HepG2 (cell line): Measurements from ENCODE around the gene TGM2. TPM values are rescaled to one million over a fixed set of nuclear protein-coding genes. Genes with fewer than 3 reads are reported as not detected.

Experiments used
- ATAC-seq: fragments of 200-7000 bp; cut with Tn5 transposase; 3 replicates; pipeline ENCODE4 v1.9.1; 2020; ENCODE audit warnings: mild to moderate bottlenecking, moderate library complexity
- BruUV-seq: library from RNA; stranded (reverse); fragments of 400-500 nt; replicated peaks from 2 replicates; lab custom pipeline; 2021; lab: Mats Ljungman, UMichigan
- CTCF ChIA-PET: fragments of 300-600 bp; formaldehyde crosslinking; extraction: SDS; loops from one replicate; lab custom pipeline; 2021; ENCODE audit warnings: low total read pairs, inconsistent platforms, low intra/inter-chr PET ratio; lab: Yijun Ruan, JAX
- POLR2A ChIA-PET: fragments of 350-600 bp; sonication (Branson Sonifier 250); formaldehyde crosslinking; loops from one replicate; lab custom pipeline; 2020; ENCODE audit warnings: antibody characterized with exemption, inconsistent platforms; lab: Yijun Ruan, JAX
- DNase-seq: peaks from one replicate; pipeline ENCODE4 v3.0.0-alpha.2; 2015; ENCODE audit warnings: low spot score
- FAIRE-seq: peaks from 3 replicates; lab custom pipeline; 2011; peaks lifted over from hg19 to GRCh38; lab: Jason Lieb, UNC
- H2AFZ ChIP-seq: one replicate; pipeline ENCODE4 v1.6.1; 2011; ENCODE audit warnings: low read length, inconsistent platforms
- H3K27ac ChIP-seq: fragments of 300-600 bp; 3 replicates; pipeline ENCODE4 v1.8.0; 2011; ENCODE audit warnings: mixed run types, mild to moderate bottlenecking, mixed read lengths, low read length, inconsistent platforms; ENCODE audit not compliant: insufficient read depth; ENCODE audit errors: extremely low read length
- H3K27me3 ChIP-seq, 2 experiments: fragments of 200-600 bp in 1 of 2; 2 replicates in 1 of 2; 3 replicates in 1 of 2; pipeline versions ENCODE4 v1.6.0 to v1.8.0; 2011; ENCODE audit warnings: low read length in 2 of 2, mild to moderate bottlenecking in 2 of 2, moderate library complexity in 2 of 2, inconsistent platforms in 1 of 2; ENCODE audit not compliant: insufficient read depth in 2 of 2, control insufficient read depth in 1 of 2
- H3K36me3 ChIP-seq, 2 experiments: fragments of 200-600 bp in 1 of 2; replicated peaks in 1 of 2; 2 replicates in 1 of 2; 3 replicates in 1 of 2; pipeline versions ENCODE4 v1.5.1 to v1.8.0; 2011; ENCODE audit warnings: low read length in 2 of 2, inconsistent platforms in 1 of 2; ENCODE audit not compliant: insufficient read depth in 2 of 2, control insufficient read depth in 1 of 2
- H3K4me1 ChIP-seq: 2 replicates; pipeline ENCODE4 v1.5.1; 2012; ENCODE audit warnings: low read length, inconsistent platforms; ENCODE audit not compliant: insufficient read depth
- H3K4me2 ChIP-seq: 2 replicates; pipeline ENCODE4 v1.6.0; 2011; ENCODE audit warnings: low read depth, low read length, inconsistent platforms
- H3K4me3 ChIP-seq, 3 experiments: fragments of 200-600 bp in 1 of 3; sonication (generic), shearing (Covaris generic) in 1 of 3; replicated peaks in 1 of 3; 2 replicates each; pipeline ENCODE4 v1.5.1; 2011 to 2016; ENCODE audit warnings: low read length in 3 of 3, inconsistent platforms in 2 of 3, low read depth in 2 of 3, mild to moderate bottlenecking in 2 of 3, control low read depth in 1 of 3, mixed read lengths in 1 of 3; ENCODE audit not compliant: insufficient read depth in 1 of 3
- H3K79me2 ChIP-seq: one replicate; pipeline ENCODE4 v1.6.1; 2011; ENCODE audit warnings: low read length, inconsistent platforms; ENCODE audit not compliant: insufficient read depth
- H3K9ac ChIP-seq: 2 replicates; pipeline ENCODE4 v1.6.0; 2011; ENCODE audit warnings: mild to moderate bottlenecking, low read depth, low read length, inconsistent platforms; ENCODE audit not compliant: insufficient read depth
- H3K9me3 ChIP-seq: 2 replicates; pipeline ENCODE4 v1.5.1; 2012; ENCODE audit warnings: mild to moderate bottlenecking, low read length
- H4K20me1 ChIP-seq: 2 replicates; pipeline ENCODE4 v1.6.0; 2011; ENCODE audit warnings: inconsistent platforms, mild to moderate bottlenecking, low read length, moderate library complexity; ENCODE audit not compliant: insufficient read depth
- CBX1 ChIP-seq: IDR thresholded peaks from one replicate; pipeline ENCODE4 v1.6.1; 2016; ENCODE audit warnings: antibody characterized with exemption, low read depth
- FIP1L1 ChIP-seq: fragments of 200-400 bp; formaldehyde crosslinking; IDR thresholded peaks from 2 replicates; pipeline ENCODE4 v1.6.1; 2018; ENCODE audit warnings: low read depth, mild to moderate bottlenecking, low read length, moderate library complexity, borderline replicate concordance; ENCODE audit not compliant: insufficient read depth
- KDM1A ChIP-seq: IDR thresholded peaks from 2 replicates; pipeline ENCODE4 v1.6.1; 2016; ENCODE audit warnings: missing compliant biosample characterization
- SIN3A ChIP-seq: IDR thresholded peaks from 2 replicates; pipeline ENCODE4 v1.6.1; 2011; ENCODE audit warnings: low read depth, mild to moderate bottlenecking, control low read depth, low read length, borderline replicate concordance
- ZNF629 ChIP-seq: sonication (generic); formaldehyde crosslinking; conservative IDR thresholded peaks from 2 replicates; pipeline ENCODE4 v1.5.0; 2020; ENCODE audit warnings: missing genetic modification reagents
- WGBS: methylation state at CpG from one replicate; pipeline ENCODE4 v1.1.6; 2017; ENCODE audit warnings: low lambda C conversion rate; 5-methylcytosine and 5-hydroxymethylcytosine counted together
- in situ Hi-C: cut with HindIII; loops from 2 replicates; pipeline ENCODE4 v1.10.0; 2017; ENCODE audit warnings: low pct_unique_long_range_greater_than_20kb; ENCODE audit not compliant: extremely low pct_ligation_motif_present
- intact Hi-C: fragments of 100-400 bp; cut with micrococcal nuclease; formaldehyde crosslinking; loops from one replicate; pipeline ENCODE4 v1.10.0; 2022; ENCODE audit not compliant: unreplicated experiment
- polyA plus RNA-seq, 8 experiments: library from polyadenylated mRNA; depleted of rRNA in 3 of 8; stranded (reverse) in 7 of 8; unstranded in 1 of 8; fragments of >200 nt; fragmentation: Illumina TruSeq in 4 of 8; extraction: Trizol in 4 of 8; gene quantifications; 2 replicates each; pipeline versions ENCODE4 v1.2.1 to v1.2.3, GENCODE V29; 2011 to 2016; ENCODE audit warnings: low read depth in 4 of 8, missing spikeins in 1 of 8, mixed read lengths in 1 of 8; ENCODE audit not compliant: insufficient read depth in 1 of 8
- total RNA-seq, 5 experiments: library from RNA; depleted of rRNA; stranded (reverse); fragments of >200 nt; fragmentation: Illumina TruSeq; extraction: Trizol; gene quantifications; 2 replicates each; pipeline ENCODE4 v1.2.3, GENCODE V29; 2016; ENCODE audit warnings: low read depth in 1 of 5
- TF ChIP-seq, protein P1 (sequence below): sonication (generic); formaldehyde crosslinking; IDR thresholded peaks from 2 replicates; pipeline ENCODE4 v1.4.0; 2020; ENCODE audit warnings: missing genetic modification reagents

The TGM2 gene
- total and polyA plus RNA-seq, 2 of the 13 experiments (the other 11 are each of a cell fraction or from before 2014, with no cell fraction given): 4.2 to 46.4 TPM

DNA sequence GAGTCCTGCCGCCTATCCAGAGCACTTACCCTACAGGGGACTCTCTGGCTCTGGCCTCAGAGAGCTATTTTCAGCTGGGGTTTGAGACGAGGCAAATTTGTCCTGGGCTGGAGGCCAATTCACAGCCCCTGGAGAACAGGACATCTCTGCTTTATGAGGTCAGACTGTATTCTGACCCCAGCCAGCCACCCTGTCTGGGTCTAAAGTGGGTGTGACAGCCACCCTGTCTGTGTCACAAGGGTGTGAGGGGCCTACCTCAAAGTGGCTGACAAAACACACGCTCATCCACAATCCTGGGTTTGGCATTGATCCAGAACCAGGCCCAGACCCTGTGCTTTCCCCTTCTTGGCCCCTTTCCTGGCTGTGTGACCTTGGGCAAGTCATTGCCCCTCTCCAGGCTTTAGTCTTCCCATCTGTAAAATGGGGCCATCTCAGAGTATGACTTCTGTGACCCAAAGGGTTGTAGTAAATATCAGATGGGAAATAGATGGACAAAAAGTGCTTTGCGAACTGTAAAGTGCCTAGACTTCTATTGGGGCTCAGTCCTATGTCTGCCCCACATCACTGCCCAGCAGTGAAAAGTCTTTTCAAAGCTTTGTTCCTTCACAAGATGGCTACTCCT lies 44.1 kb upstream of the TGM2 start:
- Histone ChIP-seq H3K4me1 (no peaks in the 10 kb centered on the region), H3K9ac (no peak overlapping the region), H3K79me2 (no peaks in the 10 kb centered on the region), H3K27me3 (peaks cover 2 to 29% of the 10 kb centered on the region in 2 experiments; a peak in 3 of 5 replicates), H3K9me3 (no peaks in the 10 kb centered on the region), H3K4me2 (no peak overlapping the region), H3K4me3 (no peak overlapping the region), H2AFZ (no peak overlapping the region), H3K27ac (no peak overlapping the region), H4K20me1 (no peaks in the 10 kb centered on the region), H3K36me3 (no peaks in the 10 kb centered on the region)
- 9% methylated on average over 4 of the region's 4 CpGs for WGBS
- ChIA-PET CTCF (no interaction called here), POLR2A (no interaction called here)
- BruUV-seq: no TSS peak
- ATAC-seq: no peak
- TF ChIP-seq SIN3A (no peak), FIP1L1 (no peak), CBX1 (no peak), ZNF629 (peak; percentile 83), KDM1A (CRISPR knock-in tag) (no peak)
- in situ Hi-C loops: loop anchor here (25.0 kb wide), 1 partner anchor 647 kb away; no protein-coding TSS in a partner anchor
- no peak for DNase-seq
- FAIRE-seq: no peak
- intact Hi-C loops: no loop called here

DNA sequence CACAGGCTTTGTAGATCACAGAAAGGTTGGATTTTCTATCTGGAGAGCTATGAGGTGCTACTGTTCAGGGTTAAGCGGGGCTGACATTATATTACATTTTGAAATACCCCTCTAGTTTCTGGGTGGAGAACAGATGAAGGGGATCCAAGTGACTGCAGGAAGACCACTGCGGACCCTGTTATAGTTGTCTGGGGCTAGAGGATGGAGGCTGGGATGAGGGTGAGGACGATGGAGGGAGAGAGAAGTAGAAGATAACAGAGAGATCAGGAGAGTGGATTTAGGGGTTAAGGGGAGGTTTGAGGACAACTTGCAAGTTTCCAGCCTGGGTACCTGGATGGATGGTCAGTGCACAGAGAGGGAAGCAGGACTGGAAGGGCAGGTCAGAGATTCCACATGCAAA lies 43.5 kb upstream of the TGM2 start:
- in situ Hi-C loops: loop anchor here (25.0 kb wide), 1 partner anchor 646 kb away; no protein-coding TSS in a partner anchor
- H3K4me1 ChIP-seq: no peaks in the 10 kb centered on the region
- no peaks in the 10 kb centered on the region for H3K9me3 ChIP-seq
- no peak overlapping the region for H3K4me2 ChIP-seq
- no peaks in the 10 kb centered on the region for H3K36me3 ChIP-seq
- WGBS: 28% methylated on average over 3 of the region's 3 CpGs
- H3K27me3 ChIP-seq: peaks cover 2 to 28% of the 10 kb centered on the region in 2 experiments; a peak in 3 of 5 replicates
- FAIRE-seq (no peak), ATAC-seq (no peak), DNase-seq (no peak)
- no TSS peak for BruUV-seq
- no peak overlapping the region for H2AFZ ChIP-seq
- CTCF ChIA-PET: no interaction called here
- H3K9ac ChIP-seq: no peak overlapping the region
- intact Hi-C loops: no loop called here
- no peaks in the 10 kb centered on the region for H4K20me1 ChIP-seq
- H3K27ac ChIP-seq: no peak overlapping the region
- POLR2A ChIA-PET: no interaction called here
- TF ChIP-seq, protein P1, sequence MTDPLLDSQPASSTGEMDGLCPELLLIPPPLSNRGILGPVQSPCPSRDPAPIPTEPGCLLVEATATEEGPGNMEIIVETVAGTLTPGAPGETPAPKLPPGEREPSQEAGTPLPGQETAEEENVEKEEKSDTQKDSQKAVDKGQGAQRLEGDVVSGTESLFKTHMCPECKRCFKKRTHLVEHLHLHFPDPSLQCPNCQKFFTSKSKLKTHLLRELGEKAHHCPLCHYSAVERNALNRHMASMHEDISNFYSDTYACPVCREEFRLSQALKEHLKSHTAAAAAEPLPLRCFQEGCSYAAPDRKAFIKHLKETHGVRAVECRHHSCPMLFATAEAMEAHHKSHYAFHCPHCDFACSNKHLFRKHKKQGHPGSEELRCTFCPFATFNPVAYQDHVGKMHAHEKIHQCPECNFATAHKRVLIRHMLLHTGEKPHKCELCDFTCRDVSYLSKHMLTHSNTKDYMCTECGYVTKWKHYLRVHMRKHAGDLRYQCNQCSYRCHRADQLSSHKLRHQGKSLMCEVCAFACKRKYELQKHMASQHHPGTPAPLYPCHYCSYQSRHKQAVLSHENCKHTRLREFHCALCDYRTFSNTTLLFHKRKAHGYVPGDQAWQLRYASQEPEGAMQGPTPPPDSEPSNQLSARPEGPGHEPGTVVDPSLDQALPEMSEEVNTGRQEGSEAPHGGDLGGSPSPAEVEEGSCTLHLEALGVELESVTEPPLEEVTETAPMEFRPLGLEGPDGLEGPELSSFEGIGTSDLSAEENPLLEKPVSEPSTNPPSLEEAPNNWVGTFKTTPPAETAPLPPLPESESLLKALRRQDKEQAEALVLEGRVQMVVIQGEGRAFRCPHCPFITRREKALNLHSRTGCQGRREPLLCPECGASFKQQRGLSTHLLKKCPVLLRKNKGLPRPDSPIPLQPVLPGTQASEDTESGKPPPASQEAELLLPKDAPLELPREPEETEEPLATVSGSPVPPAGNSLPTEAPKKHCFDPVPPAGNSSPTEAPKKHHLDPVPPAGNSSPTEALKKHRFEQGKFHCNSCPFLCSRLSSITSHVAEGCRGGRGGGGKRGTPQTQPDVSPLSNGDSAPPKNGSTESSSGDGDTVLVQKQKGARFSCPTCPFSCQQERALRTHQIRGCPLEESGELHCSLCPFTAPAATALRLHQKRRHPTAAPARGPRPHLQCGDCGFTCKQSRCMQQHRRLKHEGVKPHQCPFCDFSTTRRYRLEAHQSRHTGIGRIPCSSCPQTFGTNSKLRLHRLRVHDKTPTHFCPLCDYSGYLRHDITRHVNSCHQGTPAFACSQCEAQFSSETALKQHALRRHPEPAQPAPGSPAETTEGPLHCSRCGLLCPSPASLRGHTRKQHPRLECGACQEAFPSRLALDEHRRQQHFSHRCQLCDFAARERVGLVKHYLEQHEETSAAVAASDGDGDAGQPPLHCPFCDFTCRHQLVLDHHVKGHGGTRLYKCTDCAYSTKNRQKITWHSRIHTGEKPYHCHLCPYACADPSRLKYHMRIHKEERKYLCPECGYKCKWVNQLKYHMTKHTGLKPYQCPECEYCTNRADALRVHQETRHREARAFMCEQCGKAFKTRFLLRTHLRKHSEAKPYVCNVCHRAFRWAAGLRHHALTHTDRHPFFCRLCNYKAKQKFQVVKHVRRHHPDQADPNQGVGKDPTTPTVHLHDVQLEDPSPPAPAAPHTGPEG: no peak
- H3K4me3 ChIP-seq: no peak overlapping the region
- H3K79me2 ChIP-seq: no peaks in the 10 kb centered on the region
